Cardiac fibroblast (primary cell): Measurements from ENCODE around the gene RBBP5.

Experiments used
- DNase-seq, 2 donors: peaks; one replicate each; pipeline versions ENCODE4 v3.0.0 to v3.0.0-alpha.2; 2010; ENCODE audit warnings: low read depth in 2 of 2
- H3K4me3 ChIP-seq, 2 donors: replicated peaks in 1 of 2; 1 replicate in 1 of 2; 2 replicates in 1 of 2; pipeline ENCODE4 v1.5.1; 2011; ENCODE audit warnings: low read depth in 2 of 2, low read length in 2 of 2, mild to moderate bottlenecking in 2 of 2, moderate library complexity in 1 of 2
- CTCF ChIP-seq: IDR thresholded peaks from one replicate; pipeline ENCODE4 v1.5.1; 2011; ENCODE audit warnings: low read depth, mild to moderate bottlenecking, low read length, inconsistent platforms

RBBP5 gene

GRCh38 chr1:205129447-205130029 lies 7.8 kb upstream of the RBBP5 start:
- no peak for DNase-seq
- no peak overlapping the region for H3K4me3 ChIP-seq
- no peak for TF ChIP-seq CTCF

- no peak for TF ChIP-seq CTCF
- no peak overlapping the region for H3K4me3 ChIP-seq
- peak in 1 of 2 donors; percentile 8 for DNase-seq
Measured at GRCh38 chr1:205128050-205128449, 6.3 kb upstream of the RBBP5 start.

GRCh38 chr1:205127646-205128045 lies 5.9 kb upstream of the RBBP5 start:
- no peak overlapping the region for H3K4me3 ChIP-seq
- no peak for TF ChIP-seq CTCF
- DNase-seq: no peak

- DNase-seq: no peak
- H3K4me3 ChIP-seq: no peak overlapping the region
- no peak for TF ChIP-seq CTCF
Measured at GRCh38 chr1:205124726-205125125, 2.9 kb upstream of the RBBP5 start.

- H3K4me3 ChIP-seq: peak overlapping the region; percentile 80 to 98
- no peak for TF ChIP-seq CTCF
- no peak for DNase-seq
Measured at GRCh38 chr1:205122489-205122882, 708 bp upstream of the RBBP5 start.

GRCh38 chr1:205118752-205119151 lies 3.0 kb downstream of the RBBP5 start:
- no peak for TF ChIP-seq CTCF
- no peak for DNase-seq
- H3K4me3 ChIP-seq: no peak overlapping the region

- no peak for DNase-seq
- TF ChIP-seq CTCF: no peak
- H3K4me3 ChIP-seq: no peak overlapping the region
Measured at GRCh38 chr1:205111354-205111753, 10.4 kb downstream of the RBBP5 start.
